Tibial artery (tissue), 4 donors: ENCODE results near the gene COL24A1.
A peak's percentile ranks its signal among the peaks of the same experiment; 100 is the strongest.

Experiments used
- DNase-seq, 2 donors: peaks; one replicate each; pipeline ENCODE4 v3.0.0-alpha.2; 2019
- H3K27ac ChIP-seq, 2 donors: fragments of 200-600 bp; sonication (generic) in 1 of 2; 1 replicate in 1 of 2; 2 replicates in 1 of 2; pipeline ENCODE4 v1.5.1; 2018 to 2019; ENCODE audit warnings: mild to moderate bottlenecking in 1 of 2
- H3K27me3 ChIP-seq, 2 donors: fragments of 200-600 bp; sonication (generic) in 1 of 2; one replicate each; pipeline versions ENCODE4 v1.5.1 to v1.6.0; 2016 to 2019
- H3K36me3 ChIP-seq, 3 donors: fragments of 200-600 bp; sonication (generic) in 2 of 3; one replicate each; pipeline ENCODE4 v1.5.1; 2016 to 2019; ENCODE audit warnings: mild to moderate bottlenecking in 2 of 3
- H3K4me1 ChIP-seq, 4 donors: fragments of 200-600 bp; sonication (generic) in 2 of 4; 1 replicate in 3 of 4; 2 replicates in 1 of 4; pipeline ENCODE4 v1.5.1; 2016 to 2019
- H3K4me3 ChIP-seq, 2 donors: fragments of 200-600 bp; sonication (generic) in 1 of 2; 1 replicate in 1 of 2; 2 replicates in 1 of 2; pipeline ENCODE4 v1.5.1; 2018 to 2019; ENCODE audit warnings: mild to moderate bottlenecking in 2 of 2
- H3K9me3 ChIP-seq, 3 donors: fragments of 200-600 bp; sonication (generic) in 1 of 3; one replicate each; pipeline ENCODE4 v1.5.1; 2016 to 2019
- intact Hi-C: fragments of 100-400 bp; cut with DNase I; formaldehyde crosslinking; loops from one replicate; pipeline ENCODE4 v1.15.0; 2023; ENCODE audit warnings: low total_unique reads
- TF ChIP-seq, protein P1 (sequence below), 2 experiments: fragments of 200-600 bp in 1 of 2; fragments of 450-650 bp in 1 of 2; IDR thresholded peaks; one replicate each; pipeline ENCODE4 v1.5.1; 2017 to 2019; ENCODE audit warnings: antibody characterized with exemption in 2 of 2, mild to moderate bottlenecking in 1 of 2, moderate library complexity in 1 of 2

Gene COL24A1

GRCh38 chr1:85936470-85936869 lies 220.1 kb downstream of the COL24A1 start:
- TF ChIP-seq, protein P1, sequence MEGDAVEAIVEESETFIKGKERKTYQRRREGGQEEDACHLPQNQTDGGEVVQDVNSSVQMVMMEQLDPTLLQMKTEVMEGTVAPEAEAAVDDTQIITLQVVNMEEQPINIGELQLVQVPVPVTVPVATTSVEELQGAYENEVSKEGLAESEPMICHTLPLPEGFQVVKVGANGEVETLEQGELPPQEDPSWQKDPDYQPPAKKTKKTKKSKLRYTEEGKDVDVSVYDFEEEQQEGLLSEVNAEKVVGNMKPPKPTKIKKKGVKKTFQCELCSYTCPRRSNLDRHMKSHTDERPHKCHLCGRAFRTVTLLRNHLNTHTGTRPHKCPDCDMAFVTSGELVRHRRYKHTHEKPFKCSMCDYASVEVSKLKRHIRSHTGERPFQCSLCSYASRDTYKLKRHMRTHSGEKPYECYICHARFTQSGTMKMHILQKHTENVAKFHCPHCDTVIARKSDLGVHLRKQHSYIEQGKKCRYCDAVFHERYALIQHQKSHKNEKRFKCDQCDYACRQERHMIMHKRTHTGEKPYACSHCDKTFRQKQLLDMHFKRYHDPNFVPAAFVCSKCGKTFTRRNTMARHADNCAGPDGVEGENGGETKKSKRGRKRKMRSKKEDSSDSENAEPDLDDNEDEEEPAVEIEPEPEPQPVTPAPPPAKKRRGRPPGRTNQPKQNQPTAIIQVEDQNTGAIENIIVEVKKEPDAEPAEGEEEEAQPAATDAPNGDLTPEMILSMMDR (IDR thresholded peaks at IDR 0.05): no peak
- H3K9me3 ChIP-seq: no peaks in the 10 kb centered on the region
- H3K27me3 ChIP-seq: no peaks in the 10 kb centered on the region
- H3K27ac ChIP-seq: no peak overlapping the region
- H3K4me3 ChIP-seq: no peak overlapping the region
- H3K4me1 ChIP-seq: peaks cover 0 to 4% (median 0%) of the 10 kb centered on the region in 4 donors
- no peaks in the 10 kb centered on the region for H3K36me3 ChIP-seq
- peak in 1 of 2 donors; percentile 77 for DNase-seq
- intact Hi-C loops: no loop called here

DNA sequence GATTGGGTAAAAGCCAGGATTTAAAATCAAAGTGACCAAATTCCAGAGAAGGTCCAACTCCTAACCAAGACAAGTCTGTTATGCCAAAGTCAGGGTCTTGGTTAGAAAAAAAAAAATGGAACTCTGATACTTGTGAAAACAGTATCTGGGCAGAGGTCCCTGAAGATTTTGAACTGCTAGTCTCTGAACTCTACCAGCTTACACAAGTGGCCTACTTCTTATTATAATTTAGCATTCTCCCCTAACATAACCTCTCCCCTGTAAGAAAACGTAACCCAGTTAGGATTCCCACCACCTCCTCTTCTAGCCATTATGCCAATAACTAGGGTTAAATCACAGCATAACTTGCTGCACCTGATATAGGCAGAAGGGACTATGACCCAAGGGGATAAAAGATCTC lies 220.5 kb downstream of the COL24A1 start:
- Histone ChIP-seq H3K27me3 (no peaks in the 10 kb centered on the region), H3K27ac (no peak overlapping the region), H3K4me1 (peaks cover 0 to 4% (median 0%) of the 10 kb centered on the region in 4 donors), H3K4me3 (no peak overlapping the region), H3K36me3 (no peaks in the 10 kb centered on the region), H3K9me3 (no peaks in the 10 kb centered on the region)
- DNase-seq: no peak
- TF ChIP-seq, protein P1 (IDR thresholded peaks at IDR 0.05): no peak
- intact Hi-C loops: no loop called here

DNA sequence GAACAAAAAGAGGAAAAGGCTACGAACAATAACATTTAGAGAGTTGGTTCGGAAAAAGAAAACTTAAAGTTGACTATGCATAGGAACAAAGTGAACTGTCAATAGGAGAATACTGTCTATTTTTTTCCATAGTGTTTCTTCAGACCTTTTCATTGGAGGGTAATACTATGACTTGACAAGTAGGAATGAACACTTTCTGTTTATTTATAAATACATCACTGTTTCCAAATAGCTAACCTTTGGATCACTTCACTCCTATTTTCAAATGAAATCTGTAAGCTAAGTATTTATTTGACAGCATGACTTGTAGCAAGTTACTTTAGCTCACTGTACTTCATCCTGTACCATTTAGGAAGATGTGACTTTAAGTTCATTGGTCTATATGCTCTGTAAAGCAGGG lies 221.3 kb downstream of the COL24A1 start:
- H3K27me3 ChIP-seq: no peaks in the 10 kb centered on the region
- TF ChIP-seq, protein P1 (IDR thresholded peaks at IDR 0.05): no peak
- intact Hi-C loops: no loop called here

GRCh38 chr1:85934516-85934915 lies 222.1 kb downstream of the COL24A1 start:
- Histone ChIP-seq H3K4me3 (no peak overlapping the region), H3K27ac (no peak overlapping the region), H3K36me3 (no peaks in the 10 kb centered on the region), H3K27me3 (no peaks in the 10 kb centered on the region), H3K9me3 (no peaks in the 10 kb centered on the region), H3K4me1 (no peaks in the 10 kb centered on the region)
- intact Hi-C loops: no loop called here
- TF ChIP-seq, protein P1 (IDR thresholded peaks at IDR 0.05): no peak
- no peak for DNase-seq

More for the DNA sequence above, 221.3 kb downstream of the COL24A1 start:
- DNase-seq: no peak
- no peaks in the 10 kb centered on the region for H3K36me3 ChIP-seq
- no peaks in the 10 kb centered on the region for H3K9me3 ChIP-seq
- H3K4me3 ChIP-seq: no peak overlapping the region
- H3K27ac ChIP-seq: no peak overlapping the region
- H3K4me1 ChIP-seq: no peaks in the 10 kb centered on the region

DNA sequence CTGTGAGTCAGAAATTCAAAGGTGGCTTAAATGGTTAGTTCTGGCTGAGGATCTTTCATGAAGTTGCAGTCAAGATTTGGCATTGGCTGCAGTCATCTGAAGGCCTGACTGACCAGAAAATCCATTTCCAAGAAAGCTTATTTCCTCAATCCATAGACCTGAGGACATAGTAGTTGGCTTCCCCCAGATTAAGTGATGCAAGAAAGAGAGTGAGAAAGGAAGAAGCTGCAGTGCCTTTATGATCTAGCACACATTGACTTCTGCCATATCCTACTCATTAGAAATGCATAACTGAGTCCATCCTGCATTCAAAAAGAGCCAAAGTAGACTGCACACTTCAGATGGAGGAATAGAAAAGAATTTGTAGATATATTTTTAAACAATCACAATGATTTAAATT lies 222.6 kb downstream of the COL24A1 start:
- Histone ChIP-seq H3K27me3 (no peaks in the 10 kb centered on the region), H3K4me1 (no peaks in the 10 kb centered on the region), H3K36me3 (no peaks in the 10 kb centered on the region), H3K4me3 (no peak overlapping the region), H3K9me3 (no peaks in the 10 kb centered on the region), H3K27ac (no peak overlapping the region)
- TF ChIP-seq, protein P1 (IDR thresholded peaks at IDR 0.05): no peak
- intact Hi-C loops: no loop called here
- peak in 1 of 2 donors; percentile 21 for DNase-seq

- H3K4me3 ChIP-seq: no peak overlapping the region
- H3K27me3 ChIP-seq: no peaks in the 10 kb centered on the region
- H3K27ac ChIP-seq: no peak overlapping the region
- intact Hi-C loops: no loop called here
- H3K4me1 ChIP-seq: no peaks in the 10 kb centered on the region
- no peaks in the 10 kb centered on the region for H3K36me3 ChIP-seq
- H3K9me3 ChIP-seq: no peaks in the 10 kb centered on the region
- TF ChIP-seq, protein P1 (IDR thresholded peaks at IDR 0.05): no peak
- DNase-seq: no peak
Measured at GRCh38 chr1:85911742-85912141, 244.8 kb downstream of the COL24A1 start.
